CD4-positive, alpha-beta T cell (primary cell): ENCODE data around the gene PTPRM. TPM values are rescaled to one million over a fixed set of nuclear protein-coding genes. Genes with fewer than 3 reads are reported as not detected.

Experiments
- ATAC-seq: fragments of 200-7000 bp; cut with Tn5 transposase; one replicate; pipeline ENCODE4 v1.10.0; 2022; ENCODE audit warnings: mild to moderate bottlenecking; ENCODE audit not compliant: poor library complexity
- CTCF ChIA-PET: fragments of 350-600 bp; sonication (Branson Sonifier 250); formaldehyde crosslinking; loops from one replicate; lab custom pipeline; 2021; ENCODE audit warnings: antibody characterized with exemption, inconsistent platforms; lab: Charles Lee
- POLR2A ChIA-PET: fragments of 350-600 bp; sonication (Branson Sonifier 250); formaldehyde crosslinking; loops from one replicate; lab custom pipeline; 2021; ENCODE audit warnings: antibody characterized with exemption, inconsistent platforms; lab: Charles Lee
- DNase-seq, 14 experiments: peaks; one replicate each; pipeline ENCODE4 v3.0.0-alpha.2; 2013 to 2020; ENCODE audit warnings: mixed read lengths in 2 of 14
- H3K27ac ChIP-seq, 2 donors: one replicate each; pipeline versions ENCODE4 v1.5.1 to v1.7.0; 2013; ENCODE audit warnings: low read length in 2 of 2, low read depth in 1 of 2, mild to moderate bottlenecking in 1 of 2
- H3K27me3 ChIP-seq, 2 experiments: 1 replicate in 1 of 2; 2 replicates in 1 of 2; pipeline versions ENCODE4 v1.6.1 to v1.7.0; 2013; ENCODE audit warnings: low read length in 2 of 2, control low read depth in 1 of 2, mild to moderate bottlenecking in 1 of 2, moderate library complexity in 1 of 2; ENCODE audit not compliant: insufficient read depth in 2 of 2, control insufficient read depth in 1 of 2
- H3K36me3 ChIP-seq: one replicate; pipeline ENCODE4 v1.6.1; 2013; ENCODE audit warnings: low read length, control low read depth; ENCODE audit not compliant: insufficient read depth
- H3K4me1 ChIP-seq: one replicate; pipeline ENCODE4 v1.6.1; 2013; ENCODE audit warnings: low read length, control low read depth; ENCODE audit not compliant: insufficient read depth
- H3K4me3 ChIP-seq: one replicate; pipeline ENCODE4 v1.5.1; 2013; ENCODE audit warnings: mild to moderate bottlenecking, low read length, moderate library complexity
- H3K9me3 ChIP-seq, 2 experiments: 1 replicate in 1 of 2; 2 replicates in 1 of 2; pipeline versions ENCODE4 v1.6.1 to v1.7.0; 2013; ENCODE audit warnings: low read length in 2 of 2, mild to moderate bottlenecking in 2 of 2, control low read depth in 1 of 2, moderate library complexity in 1 of 2; ENCODE audit not compliant: control insufficient read depth in 1 of 2, insufficient read depth in 1 of 2
- H3K27ac Mint-ChIP-seq: one replicate; pipeline ENCODE4 v1.8.0; 2020; ENCODE audit warnings: mixed read lengths
- H3K27me3 Mint-ChIP-seq: one replicate; pipeline ENCODE4 v1.8.0; 2021; ENCODE audit warnings: mixed read lengths
- H3K36me3 Mint-ChIP-seq: one replicate; pipeline ENCODE4 v1.8.0; 2021; ENCODE audit warnings: low read depth, mixed read lengths
- H3K4me1 Mint-ChIP-seq: one replicate; pipeline ENCODE4 v1.8.0; 2021; ENCODE audit warnings: low read depth, mixed read lengths
- H3K4me3 Mint-ChIP-seq: one replicate; pipeline ENCODE4 v1.8.0; 2020; ENCODE audit warnings: mild to moderate bottlenecking, mixed read lengths
- H3K9me3 Mint-ChIP-seq: one replicate; pipeline ENCODE4 v1.8.0; 2020; ENCODE audit warnings: mixed read lengths
- intact Hi-C, 2 experiments: fragments of 100-400 bp; cut with DNase I in 1 of 2; cut with micrococcal nuclease in 1 of 2; formaldehyde crosslinking; loops; one replicate each; pipeline versions ENCODE4 v1.15.1 to v1.9.0; 2023 to 2025; cut with DNase I, micrococcal nuclease
- total RNA-seq, 174 experiments: library from RNA in 2 of 174; stranded (reverse) in 2 of 174; gene quantifications; one replicate each; pipeline ENCODE4 v1.2.3 and lab custom pipeline; 2021 to 2026
- TF ChIP-seq, protein P1 (sequence below): fragments of 200-600 bp; IDR thresholded peaks from one replicate; pipeline ENCODE4 v1.8.0; 2022; ENCODE audit warnings: antibody characterized with exemption, mild to moderate bottlenecking

PTPRM gene
- total RNA-seq, 2 experiments from 2014 or later = 21.7 to 21.9 TPM

DNA sequence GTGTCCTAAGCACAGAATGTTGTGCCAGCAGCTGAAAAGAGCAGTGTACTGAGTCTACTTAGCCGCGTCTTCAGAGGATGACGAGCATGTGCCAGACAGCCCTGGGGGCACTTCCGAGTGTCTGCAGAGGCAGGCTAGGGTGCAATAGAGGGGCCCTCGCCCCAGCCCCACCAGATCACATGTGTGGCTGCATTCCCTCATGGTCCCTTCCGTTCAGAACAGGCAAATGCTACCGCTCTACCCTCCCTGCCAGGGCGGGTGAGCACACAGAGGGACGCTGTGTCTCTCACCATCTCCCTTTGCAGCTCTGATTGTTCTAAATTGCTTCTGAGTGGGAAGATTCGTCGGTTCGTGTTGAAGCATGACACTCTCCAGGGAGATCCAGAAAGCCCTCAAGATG is 829.9 kb downstream of the PTPRM start:
- Mint-ChIP-seq H3K4me1 (no peaks in the 10 kb centered on the region), H3K27me3 (no peaks in the 10 kb centered on the region), H3K9me3 (no peaks in the 10 kb centered on the region), H3K36me3 (peaks cover 9% of the 10 kb centered on the region), H3K4me3 (no peak overlapping the region), H3K27ac (no peak overlapping the region)
- ATAC-seq (no peak), DNase-seq (no peak)
- Histone ChIP-seq H3K4me3 (no peak overlapping the region), H3K36me3 (peaks cover 4% of the 10 kb centered on the region), H3K9me3 (peaks cover 0 to 11% of the 10 kb centered on the region in 2 experiments), H3K4me1 (no peaks in the 10 kb centered on the region), H3K27ac (no peak overlapping the region), H3K27me3 (no peaks in the 10 kb centered on the region)
- intact Hi-C loops = no loop called here
- POLR2A ChIA-PET = no interaction called here
- CTCF ChIA-PET = no interaction called here
- TF ChIP-seq, protein P1, sequence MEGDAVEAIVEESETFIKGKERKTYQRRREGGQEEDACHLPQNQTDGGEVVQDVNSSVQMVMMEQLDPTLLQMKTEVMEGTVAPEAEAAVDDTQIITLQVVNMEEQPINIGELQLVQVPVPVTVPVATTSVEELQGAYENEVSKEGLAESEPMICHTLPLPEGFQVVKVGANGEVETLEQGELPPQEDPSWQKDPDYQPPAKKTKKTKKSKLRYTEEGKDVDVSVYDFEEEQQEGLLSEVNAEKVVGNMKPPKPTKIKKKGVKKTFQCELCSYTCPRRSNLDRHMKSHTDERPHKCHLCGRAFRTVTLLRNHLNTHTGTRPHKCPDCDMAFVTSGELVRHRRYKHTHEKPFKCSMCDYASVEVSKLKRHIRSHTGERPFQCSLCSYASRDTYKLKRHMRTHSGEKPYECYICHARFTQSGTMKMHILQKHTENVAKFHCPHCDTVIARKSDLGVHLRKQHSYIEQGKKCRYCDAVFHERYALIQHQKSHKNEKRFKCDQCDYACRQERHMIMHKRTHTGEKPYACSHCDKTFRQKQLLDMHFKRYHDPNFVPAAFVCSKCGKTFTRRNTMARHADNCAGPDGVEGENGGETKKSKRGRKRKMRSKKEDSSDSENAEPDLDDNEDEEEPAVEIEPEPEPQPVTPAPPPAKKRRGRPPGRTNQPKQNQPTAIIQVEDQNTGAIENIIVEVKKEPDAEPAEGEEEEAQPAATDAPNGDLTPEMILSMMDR = no peak

DNA sequence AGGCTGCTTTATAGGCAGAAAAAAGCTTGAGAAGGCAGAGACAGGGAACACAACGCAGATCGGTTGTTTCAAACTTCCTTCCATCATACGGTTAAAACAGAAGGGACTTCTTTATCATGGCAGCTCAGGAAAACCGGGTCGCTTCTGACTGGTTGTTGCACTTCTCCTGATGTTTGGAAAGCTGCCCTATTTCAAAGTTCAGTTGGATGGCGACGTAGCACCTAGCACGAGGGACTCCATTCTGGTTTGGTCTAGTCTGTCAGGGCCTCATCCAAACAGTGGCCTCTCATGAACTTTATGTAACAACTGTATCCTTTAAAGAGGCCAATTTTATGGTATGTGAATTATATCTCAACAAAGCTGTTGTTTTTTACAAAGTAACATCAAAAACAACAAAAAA is 832.0 kb downstream of the PTPRM start:
- Mint-ChIP-seq H3K27me3 (no peaks in the 10 kb centered on the region), H3K4me1 (no peaks in the 10 kb centered on the region), H3K36me3 (peaks cover 11% of the 10 kb centered on the region), H3K4me3 (no peak overlapping the region), H3K9me3 (no peaks in the 10 kb centered on the region), H3K27ac (no peak overlapping the region)
- ChIA-PET CTCF (no interaction called here), POLR2A (no interaction called here)
- no peak for ATAC-seq
- Histone ChIP-seq H3K27ac (no peak overlapping the region), H3K36me3 (peaks cover 4% of the 10 kb centered on the region), H3K9me3 (peaks cover 0 to 11% of the 10 kb centered on the region in 2 experiments), H3K4me3 (no peak overlapping the region), H3K27me3 (no peaks in the 10 kb centered on the region), H3K4me1 (no peaks in the 10 kb centered on the region)
- TF ChIP-seq, protein P1 = no peak
- intact Hi-C loops = no loop called here
- DNase-seq = no peak

DNA sequence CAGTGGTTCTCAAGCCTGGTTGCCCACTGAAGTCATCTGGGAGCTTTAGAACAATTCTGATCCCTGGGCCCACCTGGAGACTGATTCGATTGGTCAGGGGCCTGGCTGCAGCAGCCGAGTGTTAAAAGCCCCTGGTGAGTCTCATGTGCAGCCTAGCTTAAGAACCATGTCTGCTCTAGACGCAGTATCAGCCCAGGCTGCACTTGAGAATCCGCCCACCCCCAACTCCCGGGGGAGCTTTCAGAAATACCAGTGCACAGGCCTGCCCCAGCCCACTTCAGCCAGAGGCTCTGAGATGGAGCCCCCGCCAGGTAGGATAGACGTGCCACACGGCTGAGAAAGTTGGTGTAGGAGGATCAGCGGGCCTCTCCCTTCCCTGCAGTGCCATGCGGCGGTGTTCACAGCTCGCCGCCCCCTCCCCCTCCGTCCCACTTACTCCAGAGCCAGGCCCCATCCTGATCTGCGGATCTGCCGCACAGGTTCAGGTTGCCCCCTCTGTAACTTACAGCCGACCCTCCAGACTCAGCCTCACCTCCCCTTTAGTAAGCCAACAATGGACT is 833.2 kb downstream of the PTPRM start:
- Mint-ChIP-seq H3K4me1 (no peaks in the 10 kb centered on the region), H3K4me3 (no peak overlapping the region), H3K9me3 (no peaks in the 10 kb centered on the region), H3K27ac (no peak overlapping the region), H3K27me3 (no peaks in the 10 kb centered on the region), H3K36me3 (peaks cover 15% of the 10 kb centered on the region)
- Histone ChIP-seq H3K27ac (no peak overlapping the region), H3K4me1 (no peaks in the 10 kb centered on the region), H3K36me3 (peaks cover 2% of the 10 kb centered on the region), H3K9me3 (peaks cover 0 to 15% of the 10 kb centered on the region in 2 experiments), H3K4me3 (no peak overlapping the region), H3K27me3 (no peaks in the 10 kb centered on the region)
- ChIA-PET CTCF (no interaction called here), POLR2A (no interaction called here)
- intact Hi-C loops = no loop called here
- DNase-seq (no peak), ATAC-seq (no peak)
- TF ChIP-seq, protein P1 = no peak
